ENCODE results near the gene PRKCE. TPM values are rescaled to one million over a fixed set of nuclear protein-coding genes. Genes with fewer than 3 reads are reported as not detected.

The PRKCE gene
- total and polyA plus RNA-seq, 2 experiments from 2014 or later = 0.94 to 1.2 TPM

- no peaks in the 10 kb centered on the region for H3K79me2 ChIP-seq (replicated peaks; ENCODE audit: insufficient read depth)
- no peak for DNase-seq (ENCODE audit: low spot score)
- TF ChIP-seq ZNF331 (CRISPR knock-in tag; IDR thresholded peaks at IDR 0.05; ENCODE audit: low read depth) (no peak), JUNB (IDR thresholded peaks at IDR 0.05; ENCODE audit: unreplicated experiment) (no peak), NANOG (IDR thresholded peaks at IDR 0.05; ENCODE audit: borderline replicate concordance) (no peak)
Measured at GRCh38 chr2:46096260-46096659, 444.8 kb downstream of the PRKCE start.

GRCh38 chr2:46097714-46098480, 446.4 kb downstream of the PRKCE start:
- peak overlapping the region; percentile 1; the same call in 1 of the 2 replicates for H2AFZ ChIP-seq

More at GRCh38 chr2:46096260-46096659, 444.8 kb downstream of the PRKCE start:
- Histone ChIP-seq H3K4me2 (no peak overlapping the region), H2AFZ (no peak overlapping the region), H3K27me3 (ENCODE audit: insufficient read depth) (no peaks in the 10 kb centered on the region), H4K20me1 (replicated peaks; ENCODE audit: insufficient read depth) (no peaks in the 10 kb centered on the region), H3K27ac (ENCODE audit: low read depth) (no peak overlapping the region), H3K4me1 (ENCODE audit: insufficient read depth) (no peaks in the 10 kb centered on the region), H3K4me3 (no peak overlapping the region), H3K36me3 (ENCODE audit: insufficient read depth) (no peaks in the 10 kb centered on the region), H3F3A (replicated peaks; ENCODE audit: low read depth) (no peaks in the 10 kb centered on the region), H3K9me2 (ENCODE audit: insufficient read depth) (no peaks in the 10 kb centered on the region)
- Mint-ChIP-seq H3K4me3 (no peak overlapping the region), H3K27me3 (ENCODE audit: insufficient read depth, low read depth, poor library complexity) (no peaks in the 10 kb centered on the region), H3K36me3 (ENCODE audit: low read depth) (no peaks in the 10 kb centered on the region; the same call in 2 of the 3 replicates), H3K27ac (no peak overlapping the region), H3K9me3 (0 out of 3 replicates have a peak, but pooled peaks cover 2% of the 10 kb centered on the region), H3K4me1 (no peaks in the 10 kb centered on the region; the same call in 1 of the 3 replicates)
- no peak for ATAC-seq

More at GRCh38 chr2:46097714-46098480, 446.4 kb downstream of the PRKCE start:
- Histone ChIP-seq H3F3A (replicated peaks; ENCODE audit: low read depth) (no peaks in the 10 kb centered on the region), H3K9me2 (ENCODE audit: insufficient read depth) (no peaks in the 10 kb centered on the region; the same call in 1 of the 2 replicates), H4K20me1 (replicated peaks; ENCODE audit: insufficient read depth) (no peaks in the 10 kb centered on the region), H3K36me3 (ENCODE audit: insufficient read depth) (no peaks in the 10 kb centered on the region), H3K4me1 (ENCODE audit: insufficient read depth) (no peaks in the 10 kb centered on the region), H3K4me2 (no peak overlapping the region), H3K27me3 (ENCODE audit: insufficient read depth) (no peaks in the 10 kb centered on the region), H3K79me2 (replicated peaks; ENCODE audit: insufficient read depth) (no peaks in the 10 kb centered on the region), H3K27ac (ENCODE audit: low read depth) (no peak overlapping the region), H3K4me3 (no peak overlapping the region)
- TF ChIP-seq CREB1 (CRISPR knock-in tag; IDR thresholded peaks at IDR 0.05; ENCODE audit: low read depth) (no peak), CTCF (conservative IDR thresholded peaks at IDR 0.05; ENCODE audit: low read depth in 2 of 2) (no peak), ZNF331 (CRISPR knock-in tag; IDR thresholded peaks at IDR 0.05; ENCODE audit: low read depth) (no peak), NANOG (IDR thresholded peaks at IDR 0.05; ENCODE audit: borderline replicate concordance) (no peak), POLR2AphosphoS5 (IDR thresholded peaks at IDR 0.05; ENCODE audit: low read depth) (no peak), REST (IDR thresholded peaks at IDR 0.05; ENCODE audit: unreplicated experiment) (no peak), JUNB (IDR thresholded peaks at IDR 0.05; ENCODE audit: unreplicated experiment) (no peak)
- Mint-ChIP-seq H3K4me1 (no peaks in the 10 kb centered on the region; the same call in 2 of the 3 replicates), H3K9me3 (0 out of 3 replicates have a peak, but pooled peaks cover 2% of the 10 kb centered on the region), H3K27me3 (ENCODE audit: insufficient read depth, low read depth, poor library complexity) (no peaks in the 10 kb centered on the region), H3K36me3 (ENCODE audit: low read depth) (no peaks in the 10 kb centered on the region; the same call in 2 of the 3 replicates), H3K4me3 (no peak overlapping the region), H3K27ac (no peak overlapping the region)
- ATAC-seq (peak; percentile 55), DNase-seq (ENCODE audit: low spot score) (no peak)
